ENCODE results near the gene GAS7.
"Not testable (repeated sequence)": the region's sequence is repeated elsewhere in the genome, so short reads cannot be mapped to it uniquely, and the experiment has no call there.

Gene GAS7

DNA sequence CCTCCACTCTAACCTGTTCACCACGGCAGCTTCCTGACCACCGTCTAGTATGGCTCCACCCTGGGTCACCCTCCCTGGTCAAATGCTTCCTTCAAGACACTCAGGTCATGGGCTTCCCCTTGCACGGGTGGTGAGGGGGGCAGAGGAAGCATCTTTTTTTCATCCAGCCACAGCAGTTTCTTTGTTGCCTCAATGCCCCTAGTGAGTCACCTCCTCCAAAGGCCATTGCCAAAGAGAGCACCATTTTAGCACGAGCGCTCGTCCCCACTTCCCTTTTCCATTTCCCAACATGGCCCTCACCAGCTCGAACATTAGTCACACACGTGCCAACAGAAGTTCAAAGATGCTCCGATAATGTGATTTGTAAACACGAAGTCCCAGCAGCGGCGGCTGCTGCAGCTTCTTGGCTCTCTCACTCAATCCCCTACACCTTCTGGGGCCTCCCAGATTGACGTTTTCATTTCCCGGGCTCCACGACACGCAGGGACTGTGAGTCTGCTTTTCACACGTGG, 134.6 kb downstream of the GAS7 start:
- TF ChIP-seq POLR2A (IDR thresholded peaks at IDR 0.05; ENCODE audit: low read length) (no peak), GATA1 (IDR thresholded peaks at IDR 0.05; ENCODE audit: low read depth, low read length) (no peak)
- no peak for DNase-seq

DNA sequence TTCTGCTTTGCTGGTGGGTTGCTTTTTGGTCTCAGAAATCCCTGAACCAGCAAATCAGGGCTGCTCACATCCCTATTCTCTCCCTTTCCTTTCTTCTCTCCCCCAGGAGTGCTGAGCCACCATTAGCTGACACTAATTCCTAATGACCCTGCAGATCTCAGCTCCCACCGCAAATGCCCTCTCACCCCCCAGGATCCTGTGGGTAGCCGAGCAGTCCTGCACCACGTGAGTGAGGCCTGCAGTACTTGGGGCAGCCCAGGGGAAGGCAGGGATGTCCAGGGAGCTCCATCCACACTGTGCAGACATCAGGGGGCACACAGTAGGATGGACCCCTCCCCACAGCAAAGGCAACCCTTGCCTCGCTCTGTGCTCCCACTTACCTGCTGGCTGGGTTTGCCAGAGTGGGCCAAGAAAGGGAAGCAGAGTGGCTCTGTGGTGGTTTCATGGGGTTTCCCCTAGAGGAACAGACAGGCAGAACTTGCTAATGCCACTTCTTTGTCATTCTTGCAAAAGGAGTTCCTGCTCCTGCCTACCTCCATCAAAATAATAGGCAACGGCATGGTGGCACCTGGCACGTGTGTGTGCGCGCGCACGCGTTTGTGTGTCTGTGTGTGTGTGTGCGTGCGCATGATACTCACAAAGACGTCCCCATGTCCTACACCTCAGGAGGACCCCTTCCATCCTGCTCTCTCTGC, 135.6 kb downstream of the GAS7 start:
- no peak for TF ChIP-seq GATA1 (IDR thresholded peaks at IDR 0.05; ENCODE audit: low read depth, low read length)
- no peak for TF ChIP-seq POLR2A (IDR thresholded peaks at IDR 0.05; ENCODE audit: low read length)
- DNase-seq, result no peak

GRCh38 chr17:10061111-10061845, 137.1 kb downstream of the GAS7 start:
- no peak for TF ChIP-seq GATA1 (IDR thresholded peaks at IDR 0.05; ENCODE audit: low read depth, low read length)
- no peak for TF ChIP-seq POLR2A (IDR thresholded peaks at IDR 0.05; ENCODE audit: low read length)
- DNase-seq, result no peak

- no peak for DNase-seq
- TF ChIP-seq GATA1 (IDR thresholded peaks at IDR 0.05; ENCODE audit: low read depth, low read length), result no peak
- no peak for TF ChIP-seq POLR2A (IDR thresholded peaks at IDR 0.05; ENCODE audit: low read length)
Measured at GRCh38 chr17:10060526-10060925, 137.9 kb downstream of the GAS7 start.

- DNase-seq, result no peak
- TF ChIP-seq GATA1 (IDR thresholded peaks at IDR 0.05; ENCODE audit: low read depth, low read length) (no peak), POLR2A (IDR thresholded peaks at IDR 0.05; ENCODE audit: low read length) (no peak)
Measured at GRCh38 chr17:10059684-10060211, 138.7 kb downstream of the GAS7 start.

DNA sequence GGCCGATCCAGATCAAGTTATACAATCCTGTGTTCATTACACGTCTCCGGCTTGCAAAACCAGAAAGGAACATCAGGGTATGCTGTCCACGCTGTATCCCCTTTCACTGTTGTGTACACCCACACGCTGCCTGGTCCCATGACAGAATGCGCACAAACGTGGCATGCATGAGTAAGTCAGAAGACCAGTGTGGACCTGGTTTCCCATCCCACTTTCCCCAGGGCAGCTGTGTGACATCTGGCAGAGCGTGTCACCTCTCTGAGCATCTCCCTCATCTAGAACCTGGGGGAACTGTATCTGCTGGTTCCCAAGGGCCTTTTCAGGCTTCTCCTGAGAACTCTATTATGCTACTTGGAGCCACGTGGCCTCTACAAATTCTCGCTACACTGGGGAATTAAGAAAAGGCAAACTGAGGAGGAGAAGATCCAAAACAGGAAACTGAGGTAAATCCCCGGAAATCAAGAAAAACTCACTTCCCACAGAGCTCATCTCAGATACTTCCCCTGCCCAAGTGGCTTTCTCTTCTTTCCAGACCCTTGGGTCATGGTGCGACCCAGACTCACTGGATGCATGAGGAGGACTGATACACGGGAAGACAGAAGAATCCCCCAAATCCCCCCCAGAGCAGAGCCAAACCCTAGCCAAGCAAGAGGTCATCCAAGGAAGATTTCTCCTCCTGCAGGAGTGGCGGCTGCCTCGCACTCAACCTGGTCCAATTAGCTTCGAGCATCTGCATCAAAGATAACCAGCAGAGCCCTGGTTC, 139.3 kb downstream of the GAS7 start:
- TF ChIP-seq GATA1 (IDR thresholded peaks at IDR 0.05; ENCODE audit: low read depth, low read length) (no peak), POLR2A (IDR thresholded peaks at IDR 0.05; ENCODE audit: low read length) (no peak)
- DNase-seq, result no peak

DNA sequence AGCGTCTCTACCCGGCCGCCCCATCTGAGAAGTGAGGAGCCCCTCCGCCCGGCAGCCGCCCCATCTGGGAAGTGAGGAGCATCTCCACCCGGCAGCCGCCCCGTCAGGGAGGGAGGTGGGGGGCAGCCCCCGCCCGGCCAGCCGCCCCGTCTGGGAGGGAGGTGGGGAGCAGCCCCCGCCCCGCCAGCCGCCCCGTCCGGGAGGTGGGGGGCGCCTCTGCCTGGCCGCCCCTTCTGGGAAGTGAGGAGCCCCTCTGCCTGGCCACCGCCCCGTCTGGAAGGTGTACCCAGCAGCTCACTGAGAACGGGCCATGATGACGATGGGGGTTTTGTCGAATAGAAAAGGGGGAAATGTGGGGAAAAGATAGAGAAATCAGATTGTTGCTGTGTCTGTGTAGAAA, 140.9 kb downstream of the GAS7 start:
- DNase-seq, result not testable (repeated sequence)

- TF ChIP-seq GATA1 (IDR thresholded peaks at IDR 0.05; ENCODE audit: low read depth, low read length), result no peak
- no peak for TF ChIP-seq POLR2A (IDR thresholded peaks at IDR 0.05; ENCODE audit: low read length)
- no peak for DNase-seq
Measured at GRCh38 chr17:10055262-10055975, 143.0 kb downstream of the GAS7 start.

DNA sequence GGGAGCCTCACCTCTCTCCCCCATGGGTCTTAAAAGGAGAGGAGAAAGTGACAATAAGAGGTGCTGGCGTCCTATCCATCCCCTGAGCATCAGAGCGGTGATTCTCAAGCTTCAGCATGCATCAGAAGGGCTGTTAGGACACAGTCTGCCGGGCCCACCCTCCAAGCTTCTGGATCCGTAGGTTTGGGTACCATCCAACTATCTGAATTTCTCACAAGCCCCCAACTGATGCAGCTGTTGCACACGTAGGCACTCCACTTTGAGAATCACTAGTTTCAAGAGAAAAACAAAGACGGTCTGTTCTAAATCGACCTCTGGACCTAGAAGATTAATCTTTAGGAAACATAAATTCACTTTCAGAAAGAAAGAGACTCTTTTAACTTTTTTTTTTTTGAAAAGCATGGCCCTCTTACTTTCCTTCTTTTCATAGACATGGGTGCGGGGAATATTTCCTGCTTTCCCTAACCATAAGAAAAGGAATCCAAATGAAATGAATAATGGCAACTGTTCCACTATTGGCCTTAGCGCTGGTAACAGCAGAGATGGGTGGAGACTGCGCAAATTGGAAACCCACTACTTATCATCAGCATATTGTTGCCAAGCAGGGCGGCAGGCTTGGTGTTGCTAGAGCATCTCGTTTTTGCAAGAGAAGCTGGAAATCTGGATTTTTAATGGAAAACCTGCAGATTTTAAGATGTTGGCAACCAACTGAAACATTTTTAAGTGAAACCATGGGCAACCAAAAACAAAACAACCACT, 144.4 kb downstream of the GAS7 start:
- TF ChIP-seq GATA1 (IDR thresholded peaks at IDR 0.05; ENCODE audit: low read depth, low read length) (no peak), POLR2A (IDR thresholded peaks at IDR 0.05; ENCODE audit: low read length) (no peak)
- no peak for DNase-seq

- no peak for DNase-seq
- no peak for TF ChIP-seq GATA1 (IDR thresholded peaks at IDR 0.05; ENCODE audit: low read depth, low read length)
- TF ChIP-seq POLR2A (IDR thresholded peaks at IDR 0.05; ENCODE audit: low read length), result no peak
Measured at GRCh38 chr17:10052106-10052813, 146.1 kb downstream of the GAS7 start.

DNA sequence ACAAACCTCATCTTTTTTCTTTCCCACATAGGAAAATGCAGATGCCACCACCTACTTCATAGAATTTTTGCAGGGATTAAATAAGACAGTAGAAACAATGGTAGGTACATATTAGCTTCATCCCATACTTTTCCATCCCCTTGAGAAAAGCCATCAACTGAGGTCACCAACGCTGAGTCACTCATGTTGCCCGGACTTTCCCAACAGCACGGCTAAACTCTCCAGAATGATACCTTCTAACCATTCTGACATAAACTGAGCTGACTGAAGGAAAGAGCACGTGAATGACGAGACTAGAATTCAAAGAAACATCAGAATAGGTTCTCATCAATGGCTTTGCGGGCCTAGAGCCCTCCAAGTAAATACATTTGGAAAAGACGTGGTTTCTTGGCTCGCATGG, 147.3 kb downstream of the GAS7 start:
- DNase-seq, result no peak
- TF ChIP-seq GATA1 (IDR thresholded peaks at IDR 0.05; ENCODE audit: low read depth, low read length), result no peak
- no peak for TF ChIP-seq POLR2A (IDR thresholded peaks at IDR 0.05; ENCODE audit: low read length)

- TF ChIP-seq GATA1 (IDR thresholded peaks at IDR 0.05; ENCODE audit: low read depth, low read length) (no peak), POLR2A (IDR thresholded peaks at IDR 0.05; ENCODE audit: low read length) (no peak)
- no peak for DNase-seq
Measured at GRCh38 chr17:10050597-10051101, 147.8 kb downstream of the GAS7 start.
